SHP77 (cell line): Measurements from ENCODE around the gene UBE2N.
"Not testable (repeated sequence)": the region's sequence is repeated elsewhere in the genome, so short reads cannot be mapped to it uniquely, and the experiment has no call there.

Experiments used
- DNase-seq, 2 experiments: peaks; one replicate each; lab custom pipeline; 2025; lab: John Stamatoyannopoulos, UW

The UBE2N gene

GRCh38 chr12:93443576-93443975 lies 1.8 kb upstream of the UBE2N start:
- DNase-seq, result no peak

GRCh38 chr12:93442411-93443340 lies 929 bp upstream of the UBE2N start:
- no peak for DNase-seq

- DNase-seq, result no peak
Observed at GRCh38 chr12:93441081-93441616, 598 bp downstream of the UBE2N start.

GRCh38 chr12:93440043-93440835 lies 1.5 kb downstream of the UBE2N start:
- no peak for DNase-seq

GRCh38 chr12:93438266-93439050 lies 3.3 kb downstream of the UBE2N start:
- DNase-seq, result no peak

GRCh38 chr12:93434256-93434865 lies 7.4 kb downstream of the UBE2N start:
- no peak for DNase-seq

- DNase-seq, result not testable (repeated sequence)
Observed at GRCh38 chr12:93432031-93432430, 9.7 kb downstream of the UBE2N start.

GRCh38 chr12:93430280-93430679 lies 11.5 kb downstream of the UBE2N start:
- DNase-seq, result no peak

GRCh38 chr12:93429852-93430251 lies 11.9 kb downstream of the UBE2N start:
- no peak for DNase-seq

- DNase-seq, result no peak
Observed at GRCh38 chr12:93429448-93429847, 12.3 kb downstream of the UBE2N start.

- DNase-seq, result no peak
Observed at GRCh38 chr12:93427779-93428564, 13.8 kb downstream of the UBE2N start.

- no peak for DNase-seq
Observed at GRCh38 chr12:93426412-93426805, 15.3 kb downstream of the UBE2N start.

- no peak for DNase-seq
Observed at GRCh38 chr12:93425736-93426411, 15.9 kb downstream of the UBE2N start.

- no peak for DNase-seq
Observed at GRCh38 chr12:93422050-93422449, 19.7 kb downstream of the UBE2N start.

- peak in 1 of 2 experiments; percentile 35 for DNase-seq
Observed at GRCh38 chr12:93419388-93420034, 22.2 kb downstream of the UBE2N start.

- DNase-seq, result no peak
Observed at GRCh38 chr12:93417967-93418480, 23.7 kb downstream of the UBE2N start.

- no peak for DNase-seq
Observed at GRCh38 chr12:93415723-93416464, 25.9 kb downstream of the UBE2N start.

- DNase-seq, result no peak
Observed at GRCh38 chr12:93413064-93413463, 28.7 kb downstream of the UBE2N start.

GRCh38 chr12:93412396-93412795 lies 29.4 kb downstream of the UBE2N start:
- not testable (repeated sequence) for DNase-seq
